Stomach (tissue), 8 donors: ENCODE results near the gene PRELID3B. TPM values are rescaled to one million over a fixed set of nuclear protein-coding genes. Genes with fewer than 3 reads are reported as not detected.

ENCODE experiments used
- polyA plus RNA-seq, 3 donors: library from polyadenylated mRNA; stranded (reverse); fragments of 200-250 nt; gene quantifications; one replicate each; pipeline ENCODE4 v1.2.3, GENCODE V29; 2013
- total RNA-seq, 5 donors: library from RNA; depleted of rRNA; stranded (reverse); fragments of >200 nt; gene quantifications; one replicate each; pipeline versions ENCODE4 v1.1.0 to v1.2.3, GENCODE V29; 2014 to 2016
- donor health status: healthy with polysubstance abuse.
- donor health status: Bipolar disorder and iron deficiency.
- donor health status: healthy.

Gene PRELID3B
- total and polyA plus RNA-seq, 8 donors = 20.0 to 322 (median 56.1) TPM

Other genes with a start within 250 kb of the PRELID3B start
- gene GNAS-AS1, start 191.9 kb downstream of the PRELID3B start, total RNA-seq = 10 to 100 TPM in 1 of 5 donors, 1 to 10 TPM in 1, under 1 TPM in 1, not detected in 2; 0.92 to 45.5 (median 2.6) TPM
- gene GNAS-AS1, start 191.9 kb downstream of the PRELID3B start, polyA plus RNA-seq = under 1 TPM in 1 of 3 donors, not detected in 2; 0.15 TPM
- 1,000 to 10,000 TPM in 1 of 5 donors, 100 to 1,000 TPM in 4; 306 to 1,010 (median 502) TPM for gene GNAS, start 190.1 kb downstream of the PRELID3B start, total RNA-seq
- 100 to 1,000 TPM; 794 to 911 (median 842) TPM for gene GNAS, start 190.1 kb downstream of the PRELID3B start, polyA plus RNA-seq
- 10 to 100 TPM; 20.9 to 59.5 (median 41.1) TPM for gene NELFCD, start 61.5 kb downstream of the PRELID3B start, total RNA-seq
- 10 to 100 TPM; 34.7 to 47.5 (median 41.4) TPM for gene NELFCD, start 61.5 kb downstream of the PRELID3B start, polyA plus RNA-seq
- 100 to 1,000 TPM in 1 of 5 donors, 10 to 100 TPM in 4; 35.3 to 134 (median 56.9) TPM for gene CTSZ, start 35.5 kb downstream of the PRELID3B start, total RNA-seq
- 10 to 100 TPM; 41.7 to 59.1 (median 55.5) TPM for gene CTSZ, start 35.5 kb downstream of the PRELID3B start, polyA plus RNA-seq
- gene TUBB1, start 23.4 kb downstream of the PRELID3B start, total RNA-seq = under 1 TPM in 1 of 5 donors, not detected in 4; 0.55 TPM
- under 1 TPM in 2 of 3 donors, not detected in 1; 0.03 to 0.12 TPM for gene TUBB1, start 23.4 kb downstream of the PRELID3B start, polyA plus RNA-seq
- 100 to 1,000 TPM in 1 of 5 donors, 10 to 100 TPM in 4; 20.4 to 101 (median 27.4) TPM for gene ATP5F1E, start 10.5 kb downstream of the PRELID3B start, total RNA-seq
- 10 to 100 TPM; 56.4 to 78.5 (median 71.5) TPM for gene ATP5F1E, start 10.5 kb downstream of the PRELID3B start, polyA plus RNA-seq
- gene ZNF831, start 121.0 kb upstream of the PRELID3B start, total RNA-seq = 1 to 10 TPM in 3 of 5 donors, under 1 TPM in 1, not detected in 1; under 0.01 to 2.9 (median 1.2) TPM
- gene ZNF831, start 121.0 kb upstream of the PRELID3B start, polyA plus RNA-seq = under 1 TPM; 0.06 to 0.31 (median 0.15) TPM